Gastroesophageal sphincter (tissue), 3 donors: ENCODE measurements around the gene TMEM203.

Experiments
- CTCF ChIP-seq, 4 experiments: fragments of 200-600 bp in 2 of 4; fragments of 450-650 bp in 2 of 4; sonication (generic) in 1 of 4; IDR thresholded peaks; one replicate each; pipeline ENCODE4 v1.5.1; 2017 to 2019; ENCODE audit warnings: antibody characterized with exemption in 4 of 4, mild to moderate bottlenecking in 2 of 4, moderate library complexity in 2 of 4
- EP300 ChIP-seq: sonication (generic); formaldehyde crosslinking; IDR thresholded peaks from one replicate; pipeline ENCODE4 v1.6.1; 2017; ENCODE audit warnings: antibody characterized with exemption, mild to moderate bottlenecking
- POLR2AphosphoS5 ChIP-seq: sonication (generic); formaldehyde crosslinking; IDR thresholded peaks from one replicate; pipeline ENCODE4 v1.6.1; 2017; ENCODE audit warnings: antibody characterized with exemption

- TF ChIP-seq POLR2AphosphoS5 (no peak), CTCF (IDR thresholded peaks at IDR 0.05) (no peak), EP300 (no peak)
Observed at GRCh38 chr9:137163805-137164204, 41.6 kb downstream of the TMEM203 start.
